Suprapubic skin (tissue), 4 donors: Measurements from ENCODE around the gene L1TD1.

Experiments used
- CTCF ChIP-seq, 2 donors: fragments of 200-600 bp in 1 of 2; fragments of 450-650 bp in 1 of 2; sonication (generic) in 1 of 2; IDR thresholded peaks; one replicate each; pipeline ENCODE4 v1.5.1; 2016 to 2019; ENCODE audit warnings: antibody characterized with exemption in 2 of 2, mild to moderate bottlenecking in 1 of 2, moderate library complexity in 1 of 2
- POLR2A ChIP-seq, 2 donors: fragments of 450-650 bp; IDR thresholded peaks; one replicate each; pipeline ENCODE4 v1.6.1; 2017; ENCODE audit warnings: antibody characterized with exemption in 2 of 2, mild to moderate bottlenecking in 2 of 2, moderate library complexity in 2 of 2
- POLR2AphosphoS5 ChIP-seq, 3 donors: sonication (generic); formaldehyde crosslinking; IDR thresholded peaks; one replicate each; pipeline ENCODE4 v1.6.1; 2017; ENCODE audit warnings: antibody characterized with exemption in 3 of 3

DNA sequence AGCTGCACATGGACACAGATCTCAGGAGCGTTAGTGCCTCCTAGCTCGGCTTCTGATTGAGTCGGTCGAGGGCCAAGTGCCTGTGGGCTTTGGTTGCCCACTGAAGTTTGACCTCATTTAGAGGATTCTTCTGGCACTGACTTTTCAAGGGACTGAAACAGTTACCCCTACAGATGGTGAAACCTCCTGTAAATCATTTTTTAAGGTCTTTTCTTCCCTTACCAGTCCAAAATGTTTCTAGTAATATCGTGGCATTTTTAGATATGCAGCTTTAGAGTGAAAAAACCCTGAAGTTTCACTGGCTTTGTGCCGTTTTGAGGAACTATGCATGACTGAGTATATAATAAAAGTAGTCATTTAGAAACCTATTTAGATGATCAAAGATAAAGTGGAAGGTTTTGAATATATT is 34.7 kb upstream of the L1TD1 start:
- no peak for TF ChIP-seq CTCF (IDR thresholded peaks at IDR 0.05)
- TF ChIP-seq POLR2A (IDR thresholded peaks at IDR 0.05), result no peak
- no peak for TF ChIP-seq POLR2AphosphoS5 (IDR thresholded peaks at IDR 0.05)
